Measurements from ENCODE around the gene CNOT9.

- TF ChIP-seq EZH2phosphoT487 (IDR thresholded peaks at IDR 0.05; ENCODE audit: borderline replicate concordance, low read length), result no peak
- TF ChIP-seq CTCF (IDR thresholded peaks at IDR 0.05; ENCODE audit: low read depth, low read length, poor library complexity, severe bottlenecking), result no peak
Observed at GRCh38 chr2:218642786-218643185, 74.1 kb downstream of the CNOT9 start.

All from DOHH2 (cell line).